Endothelial cell of umbilical vein (primary cell): ENCODE data around the gene CHRNA1.

Experiments
- JUN ChIP-seq: IDR thresholded peaks from 2 replicates; pipeline ENCODE4 v1.6.1; 2011; ENCODE audit warnings: borderline replicate concordance, low read depth; ENCODE audit not compliant: insufficient read length, insufficient read depth
- POLR2A ChIP-seq: IDR thresholded peaks from 2 replicates; pipeline ENCODE4 v1.6.1; 2012; ENCODE audit warnings: low read depth, mild to moderate bottlenecking, control low read depth, low read length
- POLR2AphosphoS5 ChIP-seq: IDR thresholded peaks from 2 replicates; pipeline ENCODE4 v1.6.1; 2012; ENCODE audit warnings: low read depth, mild to moderate bottlenecking, control low read depth, low read length, moderate library complexity; ENCODE audit not compliant: insufficient read depth
- TF ChIP-seq, protein P1 (sequence below), 2 donors: IDR thresholded peaks; 1 replicate in 1 of 2; 2 replicates in 1 of 2; pipeline ENCODE4 v1.5.1; 2011; ENCODE audit warnings: low read length in 2 of 2, mild to moderate bottlenecking in 2 of 2, moderate library complexity in 2 of 2, control low read depth in 1 of 2, inconsistent platforms in 1 of 2, low read depth in 1 of 2; ENCODE audit not compliant: insufficient read depth in 1 of 2; ENCODE audit errors: extremely low read depth in 1 of 2

DNA sequence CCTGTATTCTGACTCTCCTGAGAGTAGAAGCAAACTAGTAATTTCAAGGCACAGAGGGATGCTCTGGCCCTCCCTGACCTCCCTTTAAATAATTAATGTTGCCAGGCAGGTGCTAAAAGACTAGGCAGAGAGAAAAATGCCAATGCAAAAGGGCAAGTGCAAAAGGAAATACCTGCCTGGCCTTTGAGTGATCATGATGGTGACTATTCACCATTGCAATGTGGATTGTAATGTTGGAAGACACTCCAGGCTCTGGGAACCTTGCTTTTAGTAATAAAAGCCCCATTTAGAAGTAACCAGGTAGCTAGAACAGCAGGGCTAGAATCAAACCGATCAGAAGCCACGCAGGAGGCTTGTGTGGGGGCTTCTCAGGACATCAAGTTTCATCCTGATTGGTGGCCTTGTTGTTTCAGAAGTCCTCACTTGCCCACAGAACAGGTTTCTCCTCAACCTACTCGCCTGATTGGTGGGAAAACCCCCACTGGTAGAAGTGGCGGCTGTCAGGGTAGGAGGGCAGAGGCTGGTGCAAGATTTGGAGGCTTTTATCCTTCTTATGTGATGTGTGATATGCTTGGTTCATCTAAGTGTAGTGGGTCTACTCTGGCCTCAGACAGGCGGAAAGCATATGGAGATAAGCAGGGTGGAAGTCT lies 16.0 kb upstream of the CHRNA1 start:
- TF ChIP-seq, protein P1, sequence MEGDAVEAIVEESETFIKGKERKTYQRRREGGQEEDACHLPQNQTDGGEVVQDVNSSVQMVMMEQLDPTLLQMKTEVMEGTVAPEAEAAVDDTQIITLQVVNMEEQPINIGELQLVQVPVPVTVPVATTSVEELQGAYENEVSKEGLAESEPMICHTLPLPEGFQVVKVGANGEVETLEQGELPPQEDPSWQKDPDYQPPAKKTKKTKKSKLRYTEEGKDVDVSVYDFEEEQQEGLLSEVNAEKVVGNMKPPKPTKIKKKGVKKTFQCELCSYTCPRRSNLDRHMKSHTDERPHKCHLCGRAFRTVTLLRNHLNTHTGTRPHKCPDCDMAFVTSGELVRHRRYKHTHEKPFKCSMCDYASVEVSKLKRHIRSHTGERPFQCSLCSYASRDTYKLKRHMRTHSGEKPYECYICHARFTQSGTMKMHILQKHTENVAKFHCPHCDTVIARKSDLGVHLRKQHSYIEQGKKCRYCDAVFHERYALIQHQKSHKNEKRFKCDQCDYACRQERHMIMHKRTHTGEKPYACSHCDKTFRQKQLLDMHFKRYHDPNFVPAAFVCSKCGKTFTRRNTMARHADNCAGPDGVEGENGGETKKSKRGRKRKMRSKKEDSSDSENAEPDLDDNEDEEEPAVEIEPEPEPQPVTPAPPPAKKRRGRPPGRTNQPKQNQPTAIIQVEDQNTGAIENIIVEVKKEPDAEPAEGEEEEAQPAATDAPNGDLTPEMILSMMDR (IDR thresholded peaks at IDR 0.05; ENCODE audit: extremely low read depth in 1 of 2, insufficient read depth in 1 of 2, low read depth in 1 of 2, low read length in 2 of 2), result no peak
- TF ChIP-seq JUN (no peak), POLR2A (no peak), POLR2AphosphoS5 (no peak)
